WTC11 (cell line): ENCODE data around the gene CABP2. TPM values are rescaled to one million over a fixed set of nuclear protein-coding genes. Genes with fewer than 3 reads are reported as not detected.
A peak's percentile ranks its signal among the peaks of the same experiment; 100 is the strongest.

Source experiments
- ATAC-seq: fragments of 200-7000 bp; cut with Tn5 transposase; 2 replicates; pipeline ENCODE4 v1.10.0; 2021; ENCODE audit warnings: mild to moderate bottlenecking, moderate library complexity
- CTCF ChIA-PET: fragments of 300-600 bp; sonication (Branson Sonifier 250); formaldehyde crosslinking; loops from one replicate; lab custom pipeline; 2021; ENCODE audit warnings: antibody characterized with exemption; lab: Charles Lee
- POLR2A ChIA-PET: fragments of 350-600 bp; sonication (Branson Sonifier 250); formaldehyde crosslinking; loops from one replicate; lab custom pipeline; 2021; ENCODE audit warnings: antibody characterized with exemption; lab: Charles Lee
- DNase-seq: peaks from one replicate; pipeline ENCODE4 v3.0.0; 2021; ENCODE audit warnings: low spot score
- H3K27ac Mint-ChIP-seq: 2 replicates; pipeline ENCODE4 v1.8.0; 2021; ENCODE audit warnings: mixed read lengths
- H3K27me3 Mint-ChIP-seq: 2 replicates; pipeline ENCODE4 v1.8.0; 2021; ENCODE audit warnings: low read depth, mild to moderate bottlenecking, moderate library complexity, mixed read lengths
- H3K36me3 Mint-ChIP-seq: 2 replicates; pipeline ENCODE4 v1.8.0; 2021; ENCODE audit warnings: mixed read lengths
- H3K4me1 Mint-ChIP-seq: 2 replicates; pipeline ENCODE4 v1.8.0; 2022; ENCODE audit warnings: mixed read lengths
- H3K4me3 Mint-ChIP-seq: 2 replicates; pipeline ENCODE4 v1.8.0; 2021; ENCODE audit warnings: mild to moderate bottlenecking, moderate library complexity, mixed read lengths
- H3K9me3 Mint-ChIP-seq: 2 replicates; pipeline ENCODE4 v1.8.0; 2021; ENCODE audit warnings: mixed read lengths
- ARID4B ChIP-seq: sonication (generic); formaldehyde crosslinking; IDR thresholded peaks from 2 replicates; pipeline ENCODE4 v1.8.0; 2023; ENCODE audit warnings: missing genetic modification reagents, mild to moderate bottlenecking, borderline replicate concordance
- ATF6 ChIP-seq: sonication (generic); formaldehyde crosslinking; IDR thresholded peaks from 2 replicates; pipeline ENCODE4 v1.8.1; 2023; ENCODE audit warnings: mild to moderate bottlenecking, missing genetic modification reagents
- CDX4 ChIP-seq: fragments of 250-450 bp; sonication (Bioruptor Pico); IDR thresholded peaks from 2 replicates; pipeline ENCODE4 v1.9.0; 2021; ENCODE audit warnings: moderate library complexity, mild to moderate bottlenecking, inconsistent platforms, borderline replicate concordance
- CTCF ChIP-seq: fragments of 200-600 bp; IDR thresholded peaks from 2 replicates; pipeline ENCODE4 v1.8.0; 2022; ENCODE audit warnings: antibody characterized with exemption
- E2F1 ChIP-seq: sonication (generic); formaldehyde crosslinking; IDR thresholded peaks from 2 replicates; pipeline ENCODE4 v1.8.0; 2022; ENCODE audit warnings: mild to moderate bottlenecking, missing genetic modification reagents
- E2F5 ChIP-seq: sonication (generic); formaldehyde crosslinking; IDR thresholded peaks from 2 replicates; pipeline ENCODE4 v1.8.1; 2022; ENCODE audit warnings: mild to moderate bottlenecking, moderate library complexity, missing genetic modification reagents
- IRF2 ChIP-seq: sonication (generic); formaldehyde crosslinking; IDR thresholded peaks from 2 replicates; pipeline ENCODE4 v1.8.0; 2022; ENCODE audit warnings: low read depth, missing genetic modification reagents, borderline replicate concordance
- MAX ChIP-seq: sonication (generic); formaldehyde crosslinking; IDR thresholded peaks from 2 replicates; pipeline ENCODE4 v1.8.0; 2022; ENCODE audit warnings: mild to moderate bottlenecking, missing genetic modification reagents
- NR2C2 ChIP-seq: sonication (generic); formaldehyde crosslinking; IDR thresholded peaks from 2 replicates; pipeline ENCODE4 v1.8.0; 2022; ENCODE audit warnings: mild to moderate bottlenecking, missing genetic modification reagents
- SOX15 ChIP-seq: fragments of 250-450 bp; sonication (Bioruptor Pico); IDR thresholded peaks from 2 replicates; pipeline ENCODE4 v1.9.0; 2021; ENCODE audit warnings: mild to moderate bottlenecking
- USF1 ChIP-seq: sonication (generic); formaldehyde crosslinking; IDR thresholded peaks from 2 replicates; pipeline ENCODE4 v1.8.0; 2022; ENCODE audit warnings: mild to moderate bottlenecking, missing genetic modification reagents
- ZBTB43 ChIP-seq: sonication (generic); formaldehyde crosslinking; IDR thresholded peaks from 2 replicates; pipeline ENCODE4 v1.8.1; 2023; ENCODE audit warnings: mild to moderate bottlenecking, missing genetic modification reagents
- ZNF138 ChIP-seq: sonication (generic); formaldehyde crosslinking; conservative IDR thresholded peaks from 2 replicates; pipeline ENCODE4 v1.8.1; 2022; ENCODE audit warnings: mild to moderate bottlenecking, moderate library complexity, missing genetic modification reagents
- ZNF532 ChIP-seq: fragments of 250-450 bp; sonication (Bioruptor Pico); IDR thresholded peaks from 2 replicates; pipeline ENCODE4 v1.9.0; 2021; ENCODE audit warnings: mild to moderate bottlenecking, borderline replicate concordance
- total RNA-seq: library from RNA; stranded (reverse); gene quantifications from 3 replicates; pipeline ENCODE4 v1.2.3, GENCODE V29; 2021

The CABP2 gene
- total RNA-seq, 1 experiment from 2014 or later, result not detected

- no peak for TF ChIP-seq ZNF532 (CRISPR knock-in tag)
- peak; percentile 91 for TF ChIP-seq ZBTB43 (CRISPR knock-in tag)
- TF ChIP-seq IRF2 (CRISPR knock-in tag), result no peak
- TF ChIP-seq USF1, result peak; percentile 86
- peak; percentile 99 for TF ChIP-seq ARID4B (CRISPR knock-in tag)
- no peak for TF ChIP-seq CTCF
- TF ChIP-seq ZNF138 (CRISPR knock-in tag), result peak; percentile 92; the same call in 1 of the 2 replicates
- TF ChIP-seq CDX4, result no peak
Observed at GRCh38 chr11:67482827-67483798, 40.1 kb downstream of the CABP2 start, which contains the start of gene AIP (continued).

GRCh38 chr11:67482275-67482826, 40.9 kb downstream of the CABP2 start:
- ATAC-seq (no peak), DNase-seq (no peak)
- H3K4me3 Mint-ChIP-seq, result peak overlapping the region; percentile 75
- ChIA-PET CTCF (interaction anchor here (0.7 to 1.4 kb wide), 8 partner anchors 10 to 165 kb away, joined by 3 to 14 read pairs (median 4); partner anchors contain the start of genes PPP1CA and RAD9A), POLR2A (interaction anchor here (0.8 to 1.0 kb wide), 3 partner anchors 14 to 81 kb away, joined by 3 to 6 read pairs (median 3); partner anchors contain the start of genes PPP1CA, RPS6KB2 and TMEM134)
- no peaks in the 10 kb centered on the region for H3K36me3 Mint-ChIP-seq
- H3K4me1 Mint-ChIP-seq, result peaks cover 19% of the 10 kb centered on the region
- peaks cover 1% of the 10 kb centered on the region; the same call in 1 of the 2 replicates for H3K9me3 Mint-ChIP-seq
- H3K27ac Mint-ChIP-seq, result no peak overlapping the region; the same call in 1 of the 2 replicates
- peaks cover 51% of the 10 kb centered on the region for H3K27me3 Mint-ChIP-seq
- TF ChIP-seq SOX15 (CRISPR knock-in tag), result no peak
- no peak for TF ChIP-seq MAX (CRISPR knock-in tag)
- TF ChIP-seq E2F1 (CRISPR knock-in tag), result no peak
- no peak for TF ChIP-seq NR2C2 (CRISPR knock-in tag)
- no peak for TF ChIP-seq E2F5 (CRISPR knock-in tag)
- TF ChIP-seq ATF6 (CRISPR knock-in tag), result no peak
